ENCODE measurements around the gene NEMF. TPM values are rescaled to one million over a fixed set of nuclear protein-coding genes. Genes with fewer than 3 reads are reported as not detected.
"Not testable (repeated sequence)": the region's sequence is repeated elsewhere in the genome, so short reads cannot be mapped to it uniquely, and the experiment has no call there.

Gene NEMF
- total RNA-seq = 10 to 100 TPM; 78.7 to 82.8 TPM

GRCh38 chr14:49852301-49853157 lies at the start of gene NEMF:
TSS of gene NEMF (minus strand) at chr14:49852788. CDS start at chr14:49852753, 35 bp downstream.
- DNase-seq = peak; percentile 88
- H3K27me3 Mint-ChIP-seq = no peaks in the 10 kb centered on the region
- H3K27ac Mint-ChIP-seq = peak within 1 kb of the TSS; percentile 96
- H3K4me1 Mint-ChIP-seq = peaks cover 43% of the 10 kb centered on the region
- peaks cover 22% of the 10 kb centered on the region for H3K36me3 Mint-ChIP-seq
- CTCF ChIA-PET = interaction anchor here (0.6 to 6.0 kb wide), 48 partner anchors 10 to 682 kb away, joined by 3 to 121 read pairs (median 4); partner anchors contain the start of genes ARF6, DNAAF2, KLHDC1 and KLHDC2
- peak within 1 kb of the TSS; percentile 92 for H3K4me3 Mint-ChIP-seq
- peak; percentile 86 for ATAC-seq
- H3K9me3 Mint-ChIP-seq (ENCODE audit: low read depth) = no peaks in the 10 kb centered on the region

- no peak overlapping the region for H3K27ac Mint-ChIP-seq
- no peak for ATAC-seq
- peaks cover 29% of the 10 kb centered on the region for H3K36me3 Mint-ChIP-seq
- peaks cover 31% of the 10 kb centered on the region for H3K4me1 Mint-ChIP-seq
- H3K9me3 Mint-ChIP-seq (ENCODE audit: low read depth) = no peaks in the 10 kb centered on the region
- no peaks in the 10 kb centered on the region for H3K27me3 Mint-ChIP-seq
- CTCF ChIA-PET = interaction anchor here (1.7 to 2.3 kb wide), 2 partner anchors 40 to 98 kb away, joined by 3 to 6 read pairs; no protein-coding TSS in a partner anchor
- no peak overlapping the region for H3K4me3 Mint-ChIP-seq
- no peak for DNase-seq
Measured at GRCh38 chr14:49900973-49901372, 48.4 kb upstream of the NEMF start.

GRCh38 chr14:49898485-49898884 lies 45.9 kb upstream of the NEMF start:
- Mint-ChIP-seq H3K27ac (peak overlapping the region; percentile 87), H3K27me3 (no peaks in the 10 kb centered on the region), H3K4me1 (peaks cover 27% of the 10 kb centered on the region), H3K4me3 (peak overlapping the region; percentile 80), H3K9me3 (ENCODE audit: low read depth) (no peaks in the 10 kb centered on the region), H3K36me3 (peaks cover 51% of the 10 kb centered on the region)
- ATAC-seq (no peak), DNase-seq (no peak)
- CTCF ChIA-PET = interaction anchor here (1.0 to 2.3 kb wide), 3 partner anchors 73 to 103 kb away, joined by 3 to 7 read pairs (median 6); no protein-coding TSS in a partner anchor

GRCh38 chr14:49897965-49898364 lies 45.4 kb upstream of the NEMF start:
- ATAC-seq (no peak), DNase-seq (no peak)
- Mint-ChIP-seq H3K4me3 (peak overlapping the region; percentile 80), H3K27ac (peak overlapping the region; percentile 87), H3K27me3 (no peaks in the 10 kb centered on the region), H3K4me1 (peaks cover 25% of the 10 kb centered on the region), H3K36me3 (peaks cover 52% of the 10 kb centered on the region), H3K9me3 (ENCODE audit: low read depth) (no peaks in the 10 kb centered on the region)
- CTCF ChIA-PET = interaction anchor here (1.0 kb wide), 4 partner anchors 36 to 102 kb away, joined by 3 to 7 read pairs (median 4); no protein-coding TSS in a partner anchor

GRCh38 chr14:49897414-49897813 lies 44.8 kb upstream of the NEMF start:
- Mint-ChIP-seq H3K9me3 (ENCODE audit: low read depth) (no peaks in the 10 kb centered on the region), H3K27me3 (no peaks in the 10 kb centered on the region), H3K4me3 (peak overlapping the region; percentile 94), H3K4me1 (peaks cover 24% of the 10 kb centered on the region), H3K36me3 (peaks cover 52% of the 10 kb centered on the region), H3K27ac (peak overlapping the region; percentile 99)
- DNase-seq (no peak), ATAC-seq (no peak)
- CTCF ChIA-PET = interaction anchor here (1.0 kb wide), 4 partner anchors 36 to 102 kb away, joined by 3 to 7 read pairs (median 4); no protein-coding TSS in a partner anchor

- Mint-ChIP-seq H3K4me3 (peak overlapping the region; percentile 94), H3K4me1 (peaks cover 25% of the 10 kb centered on the region), H3K27me3 (no peaks in the 10 kb centered on the region), H3K9me3 (ENCODE audit: low read depth) (no peaks in the 10 kb centered on the region), H3K36me3 (peaks cover 51% of the 10 kb centered on the region), H3K27ac (peak overlapping the region; percentile 99)
- CTCF ChIA-PET = interaction anchor here (1.0 kb wide), 3 partner anchors 35 to 103 kb away, joined by 3 to 7 read pairs (median 4); no protein-coding TSS in a partner anchor
- ATAC-seq (no peak), DNase-seq (no peak)
Measured at GRCh38 chr14:49896966-49897365, 44.4 kb upstream of the NEMF start.

GRCh38 chr14:49896272-49896671 lies 43.7 kb upstream of the NEMF start:
- Mint-ChIP-seq H3K4me1 (peaks cover 30% of the 10 kb centered on the region), H3K4me3 (peak overlapping the region; percentile 94), H3K36me3 (peaks cover 51% of the 10 kb centered on the region), H3K27ac (peak overlapping the region; percentile 99)
- CTCF ChIA-PET = interaction anchor here (0.7 to 1.8 kb wide), 8 partner anchors 28 to 192 kb away, joined by 3 to 9 read pairs (median 3); no protein-coding TSS in a partner anchor
- H3K27me3 Mint-ChIP-seq; H3K9me3 Mint-ChIP-seq (ENCODE audit: low read depth); DNase-seq; ATAC-seq: not testable (repeated sequence)

- DNase-seq (no peak), ATAC-seq (no peak)
- Mint-ChIP-seq H3K4me1 (peaks cover 31% of the 10 kb centered on the region), H3K27me3 (no peaks in the 10 kb centered on the region), H3K4me3 (peak overlapping the region; percentile 94), H3K9me3 (ENCODE audit: low read depth) (no peaks in the 10 kb centered on the region), H3K27ac (peak overlapping the region; percentile 99), H3K36me3 (peaks cover 51% of the 10 kb centered on the region)
- CTCF ChIA-PET = interaction anchor here (0.7 to 1.8 kb wide), 8 partner anchors 27 to 193 kb away, joined by 3 to 9 read pairs (median 3); no protein-coding TSS in a partner anchor
Measured at GRCh38 chr14:49895480-49895879, 42.9 kb upstream of the NEMF start.

GRCh38 chr14:49894214-49895107 lies 41.9 kb upstream of the NEMF start:
- Mint-ChIP-seq H3K36me3 (peaks cover 49% of the 10 kb centered on the region), H3K4me3 (peak overlapping the region; percentile 94), H3K4me1 (peaks cover 27% of the 10 kb centered on the region), H3K27ac (peak overlapping the region; percentile 99)
- not testable (repeated sequence) for ATAC-seq; H3K27me3 Mint-ChIP-seq; H3K9me3 Mint-ChIP-seq (ENCODE audit: low read depth); DNase-seq
- CTCF ChIA-PET = interaction anchor here (1.6 to 6.5 kb wide), 6 partner anchors 13 to 167 kb away, joined by 3 to 48 read pairs (median 12); no protein-coding TSS in a partner anchor

- ATAC-seq = peak; percentile 46
- Mint-ChIP-seq H3K27me3 (no peaks in the 10 kb centered on the region), H3K27ac (peak overlapping the region; percentile 99), H3K4me1 (peaks cover 24% of the 10 kb centered on the region), H3K4me3 (peak overlapping the region; percentile 94), H3K9me3 (ENCODE audit: low read depth) (no peaks in the 10 kb centered on the region), H3K36me3 (peaks cover 48% of the 10 kb centered on the region)
- CTCF ChIA-PET = interaction anchor here (0.7 to 6.5 kb wide), 9 partner anchors 13 to 168 kb away, joined by 4 to 48 read pairs (median 8); partner anchors contain the start of gene NEMF
- DNase-seq = peak; percentile 88
Measured at GRCh38 chr14:49893309-49894213, 41.0 kb upstream of the NEMF start.

- no peaks in the 10 kb centered on the region for H3K9me3 Mint-ChIP-seq (ENCODE audit: low read depth)
- H3K4me1 Mint-ChIP-seq = peaks cover 18% of the 10 kb centered on the region
- peak within 1 kb of the TSS; percentile 94 for H3K4me3 Mint-ChIP-seq
- CTCF ChIA-PET = interaction anchor here (0.6 to 6.5 kb wide), 12 partner anchors 12 to 189 kb away, joined by 3 to 48 read pairs (median 6); partner anchors contain the start of gene NEMF
- peak; percentile 99 for DNase-seq
- peak; percentile 91 for ATAC-seq
- peak within 1 kb of the TSS; percentile 99 for H3K27ac Mint-ChIP-seq
- H3K27me3 Mint-ChIP-seq = no peaks in the 10 kb centered on the region
- H3K36me3 Mint-ChIP-seq = peaks cover 41% of the 10 kb centered on the region
Measured at GRCh38 chr14:49892636-49893308, 40.2 kb upstream of the NEMF start, which contains the start of gene ARF6. TSS of gene ARF6 (plus strand) at chr14:49893082. CDS start at chr14:49893737, 655 bp downstream.

Measured in activated CD8-positive, alpha-beta memory T cell treated with anti-CD3 and anti-CD28 coated beads, Interleukin-2, amount 10 ng/mL, durations not matched to agents 7 days and 5 days (primary cell).